Measurements from ENCODE around the gene ATP8A2.
"Not testable (repeated sequence)": the region's sequence is repeated elsewhere in the genome, so short reads cannot be mapped to it uniquely, and the experiment has no call there.

Gene ATP8A2

DNA sequence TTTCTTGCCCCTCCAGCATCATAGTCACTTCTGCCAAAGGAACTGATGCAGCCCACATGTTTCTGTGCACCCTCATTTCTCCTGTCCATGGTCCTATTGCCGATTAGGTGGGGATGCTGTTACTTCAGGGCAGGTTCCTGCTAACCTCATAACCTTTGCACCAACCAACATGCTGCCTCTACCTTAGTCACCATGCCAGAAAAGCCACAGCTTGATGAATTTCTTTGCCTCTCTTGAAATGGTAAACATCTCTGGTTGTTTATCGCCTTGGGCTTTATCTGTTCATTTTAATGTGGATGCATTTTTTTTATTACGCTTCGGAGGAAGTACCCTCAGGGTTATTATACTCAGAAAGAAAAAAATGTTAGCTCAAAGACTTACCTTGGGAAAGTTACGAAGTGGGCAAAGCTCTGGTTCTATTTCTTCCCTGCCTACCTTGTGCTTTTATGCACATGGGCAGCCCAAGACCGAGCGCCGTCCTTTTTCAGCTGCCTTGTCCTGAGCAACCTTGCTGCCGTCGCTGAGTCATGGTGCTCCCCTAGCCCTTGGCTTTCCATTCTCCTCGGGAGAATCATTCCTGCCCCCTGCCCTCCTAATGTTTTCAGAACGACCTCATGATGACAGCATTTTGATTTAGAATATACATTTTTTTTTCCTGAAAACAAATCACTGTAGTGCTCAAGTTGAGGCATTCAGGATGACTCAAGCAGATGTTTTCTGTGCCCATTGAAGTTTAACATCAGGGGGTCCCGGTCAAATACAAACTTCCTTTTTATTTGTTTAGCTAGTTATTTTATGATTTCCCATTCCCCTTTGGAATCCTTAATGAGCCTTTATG lies 400.1 kb downstream of the ATP8A2 start:
- DNase-seq, result peak; percentile 86

DNA sequence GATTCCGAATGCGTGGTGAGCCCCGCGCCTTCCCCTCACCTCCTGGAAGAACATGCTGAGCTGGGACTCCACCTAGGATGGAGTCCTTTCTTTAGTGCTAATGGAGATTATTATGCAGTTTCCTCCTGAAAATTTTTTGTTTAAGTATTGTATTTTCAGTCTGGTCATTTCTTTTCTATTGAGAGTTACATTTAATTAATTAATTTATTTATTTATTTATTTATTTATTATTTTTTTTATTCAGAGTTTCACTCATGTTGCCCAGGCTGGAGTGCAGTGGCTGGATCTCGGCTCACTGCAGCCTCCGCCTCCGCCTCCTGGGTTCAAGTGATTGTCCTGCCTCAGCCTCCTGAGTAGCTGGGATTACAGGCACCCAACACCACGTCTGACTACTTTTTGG lies 400.8 kb downstream of the ATP8A2 start:
- DNase-seq, result not testable (repeated sequence)

DNA sequence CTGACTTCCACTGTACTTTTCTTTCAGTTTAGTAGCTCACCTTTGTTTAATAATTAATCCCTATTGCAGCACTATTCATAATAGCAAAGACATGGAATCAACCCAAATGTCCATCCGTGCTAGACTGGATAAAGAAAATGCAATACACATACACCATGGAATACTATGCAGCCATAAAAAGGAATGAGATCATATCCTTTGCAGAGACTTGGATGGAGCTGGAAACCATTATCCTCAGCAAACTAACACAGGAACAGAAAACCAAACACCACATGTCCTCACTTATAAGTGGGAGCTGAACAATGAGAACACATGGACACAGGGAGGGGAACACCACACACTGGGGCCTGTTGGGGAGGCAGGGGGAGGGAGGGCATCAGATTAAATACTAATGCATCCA lies 402.3 kb downstream of the ATP8A2 start:
- not testable (repeated sequence) for DNase-seq

DNA sequence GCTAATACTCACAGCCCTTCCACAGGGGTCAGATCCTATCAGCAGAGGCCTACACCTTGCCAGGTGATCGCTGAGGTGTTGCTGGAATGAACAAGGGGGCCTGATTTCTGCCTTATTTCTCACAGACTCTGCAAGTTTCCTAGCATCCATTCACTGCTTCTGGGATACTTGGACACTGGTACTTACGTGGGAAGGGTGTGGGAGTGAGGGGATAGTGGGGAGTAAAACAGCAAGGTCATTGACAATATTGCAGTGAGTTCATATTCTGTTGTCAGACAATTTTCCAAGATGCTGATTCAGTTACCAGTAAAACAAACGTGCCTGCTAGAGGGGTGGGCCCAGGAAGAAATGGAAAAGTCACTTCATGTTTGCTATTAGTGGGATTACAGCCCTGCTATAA lies 403.5 kb downstream of the ATP8A2 start:
- DNase-seq, result peak; percentile 11

DNA sequence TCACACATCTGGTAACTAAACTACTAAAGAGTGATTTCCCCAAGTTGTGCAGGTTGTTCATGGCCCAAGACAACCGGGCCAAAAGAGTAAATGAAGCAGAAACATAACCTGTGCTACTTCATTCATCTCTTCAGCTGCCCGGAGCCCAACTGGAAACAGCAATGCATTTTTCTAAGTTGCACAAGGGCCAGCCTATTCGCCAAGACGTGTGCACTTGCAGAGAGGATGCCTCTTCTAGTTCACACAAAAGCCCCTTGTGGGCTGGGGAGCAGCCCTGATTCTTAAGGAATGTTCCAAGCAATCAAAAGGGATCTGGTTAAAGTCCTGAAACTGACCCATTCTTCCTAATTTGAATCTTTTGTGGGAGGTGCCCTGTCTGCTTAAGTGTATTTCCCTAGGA lies 404.2 kb downstream of the ATP8A2 start:
- DNase-seq, result no peak

DNA sequence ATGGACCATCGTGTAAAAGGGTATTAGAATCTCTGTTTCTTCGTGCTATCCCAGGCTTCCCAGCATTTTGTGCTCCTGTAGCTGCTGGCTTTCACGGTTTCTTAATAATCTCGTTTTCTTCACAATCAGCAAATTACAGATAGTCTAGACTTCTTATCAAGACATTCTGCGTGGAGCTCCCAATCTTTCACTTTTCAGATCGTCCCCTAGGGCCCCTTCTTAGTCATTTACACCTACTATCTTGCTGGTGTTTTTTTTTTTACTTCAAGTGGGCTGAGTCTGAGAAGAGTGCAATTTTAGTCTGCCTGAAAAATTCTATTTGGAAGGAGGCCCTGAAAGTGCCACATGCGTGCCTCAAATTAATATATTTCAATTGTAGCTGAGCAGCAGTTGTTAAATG lies 404.9 kb downstream of the ATP8A2 start:
- no peak for DNase-seq

DNA sequence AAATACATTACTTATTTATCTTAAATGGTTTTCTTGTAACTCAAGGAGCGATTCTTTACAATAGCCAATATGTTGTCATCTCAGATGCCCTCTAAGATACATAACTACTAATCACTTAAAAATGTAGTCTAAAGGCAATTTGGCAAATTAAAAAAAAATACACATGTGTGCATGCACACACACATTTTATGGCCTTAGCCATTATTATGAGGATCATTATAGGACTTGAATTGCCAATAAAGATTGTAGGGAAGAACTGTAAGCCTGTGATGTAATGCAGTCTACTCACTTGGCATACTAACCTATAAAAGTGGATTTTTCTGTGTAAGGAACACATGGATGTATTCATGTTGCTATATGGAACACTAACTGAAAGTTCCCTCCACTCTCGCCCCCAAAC lies 405.7 kb downstream of the ATP8A2 start:
- no peak for DNase-seq

DNA sequence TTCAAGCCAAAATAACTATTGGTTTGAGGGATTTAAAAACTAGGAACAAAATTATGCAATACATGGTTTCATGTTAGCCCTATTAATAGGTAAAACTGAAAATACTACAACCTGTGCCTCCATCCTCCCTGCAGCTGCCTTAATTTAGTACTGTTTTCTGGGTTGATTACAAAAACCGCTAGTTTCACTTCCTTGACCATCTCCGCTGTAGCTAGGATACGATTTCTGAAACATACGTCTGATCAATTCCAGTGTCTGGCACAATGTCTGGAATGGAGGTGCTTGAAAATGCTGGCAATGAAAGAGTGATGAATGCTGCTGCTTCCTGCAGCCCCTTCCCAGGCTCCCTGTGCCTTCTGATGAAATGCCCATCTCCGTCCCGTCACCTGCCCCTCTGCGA lies 406.6 kb downstream of the ATP8A2 start:
- no peak for DNase-seq

DNA sequence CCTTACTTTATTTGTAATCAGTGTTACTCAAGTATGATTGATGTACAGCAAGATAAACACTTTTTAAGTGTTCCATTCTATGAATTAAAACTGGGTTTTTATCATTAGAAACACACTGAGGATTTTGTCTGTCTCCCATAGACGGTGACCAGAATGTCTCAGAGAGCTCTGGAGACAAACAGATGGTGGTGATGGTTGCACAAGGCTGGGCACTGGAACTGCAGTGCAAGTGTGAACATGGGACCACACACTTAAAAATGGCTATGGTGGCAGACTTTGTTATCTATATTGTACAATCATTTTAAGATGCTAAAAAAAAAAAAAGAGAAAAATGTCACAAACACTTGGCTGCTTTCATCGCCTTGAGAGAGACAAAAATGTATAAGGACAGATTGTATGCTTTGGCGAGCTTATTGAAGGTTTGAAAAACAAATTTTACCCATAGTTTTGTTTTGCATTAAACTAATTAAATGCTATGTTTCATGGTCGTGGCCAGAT lies 407.1 kb downstream of the ATP8A2 start:
- no peak for DNase-seq

DNA sequence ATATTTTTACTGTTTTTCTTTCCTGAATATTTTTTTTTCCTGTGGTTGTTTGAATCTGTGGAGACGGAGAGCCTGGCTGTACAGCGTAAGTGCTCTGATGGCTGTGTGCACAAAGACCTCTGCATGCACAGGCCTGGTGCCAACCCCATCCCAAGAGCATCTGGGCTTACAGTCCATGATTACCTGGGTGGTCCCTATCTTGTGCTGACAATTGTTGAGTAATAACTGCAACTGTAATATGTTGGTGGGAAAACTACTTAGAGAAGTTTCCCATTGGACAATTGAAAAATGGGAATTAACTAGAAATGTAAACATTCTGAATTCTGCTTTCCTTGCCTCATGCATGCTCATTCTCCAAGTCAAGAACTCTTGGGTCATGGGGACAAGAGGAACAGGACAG lies 411.3 kb downstream of the ATP8A2 start:
- no peak for DNase-seq

DNA sequence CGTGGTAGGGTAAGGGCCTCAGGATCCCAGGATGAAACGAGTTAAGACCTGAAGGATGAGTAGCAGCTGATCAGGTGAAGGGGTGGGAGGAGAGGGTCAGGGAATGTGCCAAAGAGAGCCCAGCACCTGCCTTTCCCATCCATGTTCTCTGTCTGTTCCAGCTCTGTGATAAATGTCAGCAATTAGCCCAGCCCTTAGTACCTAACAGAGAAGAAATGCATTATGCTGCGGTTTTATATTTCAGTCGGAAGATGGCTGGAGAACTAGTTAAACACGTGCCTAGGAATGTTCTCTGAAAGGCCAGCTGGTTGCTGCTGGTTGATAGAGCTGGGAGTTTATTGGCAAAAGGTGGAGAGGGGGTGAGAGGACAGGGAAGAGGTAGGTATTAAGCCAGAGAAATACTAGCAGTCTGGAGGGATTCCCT lies 411.8 kb downstream of the ATP8A2 start:
- no peak for DNase-seq

DNA sequence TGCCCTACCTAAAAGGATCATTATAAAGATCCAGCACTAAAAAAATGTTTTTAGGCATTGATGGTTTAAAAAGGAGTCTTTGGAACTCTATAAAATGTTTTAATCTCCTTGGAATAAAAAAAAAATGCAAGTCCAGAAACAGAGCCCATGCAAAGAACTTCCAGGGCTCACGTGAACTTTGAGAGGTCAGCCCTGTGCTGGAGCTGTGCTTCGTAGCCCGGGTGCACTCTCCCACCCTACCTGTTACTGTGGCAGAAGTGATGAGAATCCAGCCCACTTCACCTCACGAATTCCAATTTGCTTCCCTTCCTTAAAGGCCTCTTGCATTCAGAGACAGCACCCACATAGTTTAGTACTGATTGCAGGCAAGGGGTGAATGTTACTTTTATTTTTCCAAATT lies 412.3 kb downstream of the ATP8A2 start:
- no peak for DNase-seq

DNA sequence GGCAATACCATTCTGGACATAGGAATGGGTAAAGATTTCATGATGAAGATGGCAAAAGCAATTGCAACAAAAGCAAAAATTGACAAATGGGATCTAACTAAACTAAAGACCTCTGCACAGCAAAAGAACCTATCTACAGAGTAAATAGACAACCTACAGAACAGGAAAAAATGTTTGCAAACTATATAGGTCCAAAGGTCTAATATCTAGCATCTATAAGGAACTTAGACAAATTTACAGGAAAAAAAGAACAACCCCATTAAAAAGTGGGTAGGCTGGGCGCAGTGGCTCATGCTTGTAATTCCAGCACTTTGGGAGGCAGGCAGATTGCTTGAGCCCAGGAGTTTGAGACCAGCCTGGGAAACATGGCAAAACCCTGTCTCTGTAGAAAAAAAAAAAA lies 418.4 kb downstream of the ATP8A2 start:
- DNase-seq, result not testable (repeated sequence)

DNA sequence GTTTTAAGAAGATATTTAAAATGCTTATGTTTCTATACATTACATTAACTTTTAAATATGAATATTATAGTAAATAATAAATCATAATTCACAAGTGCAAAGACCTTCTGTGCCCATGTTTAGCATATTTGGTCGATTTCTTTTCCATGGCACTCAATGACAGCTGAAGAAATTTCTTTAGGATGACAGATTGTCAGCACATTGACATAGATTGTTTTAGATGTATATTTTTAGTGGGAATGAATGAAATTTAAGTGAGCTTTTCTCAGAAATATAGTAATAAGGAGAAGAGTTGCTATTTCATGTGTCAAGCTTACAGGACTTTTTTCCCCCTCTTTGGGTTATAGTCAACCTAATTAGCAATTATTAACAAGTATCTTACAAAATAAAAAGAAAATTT lies 423.5 kb downstream of the ATP8A2 start:
- DNase-seq, result no peak

DNA sequence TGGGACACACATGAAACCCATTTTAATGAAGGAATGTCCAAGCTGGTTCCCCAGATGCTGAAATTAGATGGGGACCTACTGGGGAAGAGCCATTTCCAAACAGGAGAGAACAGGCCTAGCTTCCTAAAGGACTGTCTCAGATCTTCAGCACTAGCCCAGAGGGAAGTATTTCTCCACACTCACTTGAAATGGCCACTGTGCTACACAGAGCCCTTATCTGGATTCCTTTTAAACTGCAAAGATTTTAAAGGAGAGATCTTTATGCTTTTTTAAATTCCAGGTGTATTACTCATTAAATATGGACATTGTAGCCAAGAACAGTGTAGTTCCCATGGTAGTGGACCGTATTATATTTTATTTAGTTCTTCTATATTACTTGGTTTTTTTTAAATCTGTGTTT lies 424.7 kb downstream of the ATP8A2 start:
- DNase-seq, result peak; percentile 15

DNA sequence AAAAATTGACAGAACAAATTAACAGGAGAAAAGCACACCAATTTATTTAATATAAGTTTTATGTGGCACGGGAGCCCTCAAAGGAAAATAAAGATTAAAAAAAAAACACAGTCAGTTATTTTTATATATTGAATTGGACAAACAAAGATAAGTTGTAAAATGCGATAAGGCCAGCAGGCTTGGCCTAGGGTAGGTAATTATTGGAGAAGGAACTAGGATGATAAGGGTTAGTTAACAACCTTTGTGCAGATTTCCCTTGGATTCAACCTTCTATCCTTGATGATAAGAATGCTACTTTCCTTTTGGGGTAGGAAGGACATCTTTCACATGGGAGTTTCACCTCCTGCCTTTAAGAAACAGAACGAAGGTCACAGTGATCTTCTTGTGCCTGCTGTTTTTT lies 427.2 kb downstream of the ATP8A2 start:
- DNase-seq, result no peak

DNA sequence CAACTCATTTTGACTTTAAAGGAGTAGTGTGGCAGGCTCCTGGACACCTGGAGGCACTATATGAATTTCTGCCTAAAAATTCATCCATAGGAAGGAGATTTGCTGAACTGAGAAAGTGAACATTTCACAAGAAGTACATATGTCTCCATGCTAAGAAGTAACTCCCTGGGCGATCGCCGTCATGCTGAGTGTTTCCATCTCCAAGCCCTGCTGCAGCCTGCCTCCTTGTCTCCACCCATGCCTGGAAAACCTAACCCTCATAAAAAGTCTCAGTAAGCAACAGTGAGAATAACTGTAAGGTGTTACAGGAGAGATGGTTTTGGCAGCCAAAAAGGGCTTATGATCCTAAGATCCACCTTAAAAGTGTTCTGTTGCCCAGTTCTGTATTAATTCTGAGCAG lies 428.7 kb downstream of the ATP8A2 start:
- no peak for DNase-seq

DNA sequence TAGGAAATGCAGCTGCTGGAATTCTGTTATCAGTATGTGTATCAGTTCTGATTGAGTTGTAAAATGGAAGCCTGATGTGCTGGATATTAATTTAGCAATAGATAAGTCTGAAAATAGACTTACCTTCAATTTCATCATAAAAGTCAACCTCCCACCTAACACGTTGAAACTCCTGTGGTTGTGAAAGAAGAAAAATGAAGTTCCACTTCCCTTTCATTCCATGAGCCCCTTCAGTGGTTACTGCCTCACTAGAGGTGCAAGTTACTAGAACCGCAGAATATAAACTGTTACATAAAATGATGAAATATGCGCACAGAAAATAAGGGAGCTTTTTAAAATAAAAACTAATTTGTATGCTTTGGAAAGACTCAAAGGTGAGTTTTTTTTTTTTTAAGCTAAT lies 430.8 kb downstream of the ATP8A2 start:
- no peak for DNase-seq

DNA sequence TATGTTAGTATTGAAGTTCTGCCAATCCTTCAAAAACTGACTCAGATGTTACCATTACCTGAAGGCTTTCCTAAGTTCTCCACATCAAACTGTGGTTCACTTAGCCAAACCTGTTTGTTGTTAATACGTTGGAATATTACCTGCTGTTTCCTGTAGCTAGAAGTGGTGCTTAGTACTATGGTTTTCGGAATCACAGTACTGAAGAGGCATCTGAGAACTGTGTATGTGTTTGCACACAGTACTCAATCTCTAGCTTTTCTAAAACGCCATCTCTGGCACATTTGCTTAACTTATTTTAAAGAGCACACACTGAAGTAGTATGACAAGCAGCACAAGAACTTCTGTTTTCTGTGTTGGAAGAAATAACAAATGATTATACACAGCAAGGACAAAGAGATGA lies 431.9 kb downstream of the ATP8A2 start:
- DNase-seq, result no peak

DNA sequence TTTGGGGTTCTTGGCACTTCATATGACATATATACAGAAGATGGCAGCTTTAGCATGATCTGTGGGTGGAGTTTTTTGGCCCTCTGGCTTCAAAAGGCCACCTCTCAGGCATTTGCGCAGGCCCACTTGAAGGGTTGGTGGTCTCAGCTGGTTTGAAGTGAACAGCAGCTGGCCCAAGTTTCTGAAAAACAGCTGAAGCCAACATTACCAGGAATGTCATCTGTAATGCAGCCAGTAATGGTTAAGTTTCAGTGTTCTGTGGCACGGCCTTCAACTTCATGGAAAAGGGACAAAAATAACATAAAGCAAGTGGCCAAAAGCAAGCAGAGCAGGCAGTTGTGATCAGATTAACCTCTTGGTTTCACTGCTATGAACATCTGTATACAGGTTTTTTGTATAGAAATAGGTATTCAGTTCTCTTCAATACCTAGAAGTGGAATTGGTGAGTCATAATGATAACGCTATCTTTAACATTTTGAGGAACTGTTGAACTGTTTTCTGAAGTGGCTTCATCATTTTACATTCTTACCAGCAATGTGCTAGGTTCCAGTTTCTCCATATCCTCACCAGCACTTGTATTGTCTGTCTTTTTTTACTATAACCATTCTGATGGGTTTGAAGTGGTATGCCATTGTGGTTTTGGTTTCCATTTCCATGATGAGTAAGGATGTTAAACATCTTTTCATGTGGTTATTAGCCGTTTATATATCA lies 434.6 kb downstream of the ATP8A2 start:
- peak; percentile 54 for DNase-seq

DNA sequence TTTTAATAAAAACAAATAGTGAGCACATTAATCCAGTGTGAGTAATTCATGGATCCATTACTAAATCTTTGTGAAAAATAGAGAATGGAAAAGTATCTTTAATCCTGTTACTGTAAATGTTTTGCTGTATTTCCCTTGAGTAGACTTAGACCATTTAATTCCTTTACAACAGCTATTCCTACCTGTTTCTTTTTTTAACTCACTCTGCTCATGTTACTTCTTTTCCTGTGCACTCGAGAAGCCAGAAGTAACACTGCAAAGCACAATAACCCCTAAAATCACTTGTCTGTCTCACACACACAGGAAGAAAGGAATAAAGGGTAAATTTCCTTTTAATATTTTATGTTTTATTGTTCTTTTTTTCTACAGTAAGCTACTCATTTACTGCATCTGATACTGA lies 435.8 kb downstream of the ATP8A2 start:
- DNase-seq, result no peak

DNA sequence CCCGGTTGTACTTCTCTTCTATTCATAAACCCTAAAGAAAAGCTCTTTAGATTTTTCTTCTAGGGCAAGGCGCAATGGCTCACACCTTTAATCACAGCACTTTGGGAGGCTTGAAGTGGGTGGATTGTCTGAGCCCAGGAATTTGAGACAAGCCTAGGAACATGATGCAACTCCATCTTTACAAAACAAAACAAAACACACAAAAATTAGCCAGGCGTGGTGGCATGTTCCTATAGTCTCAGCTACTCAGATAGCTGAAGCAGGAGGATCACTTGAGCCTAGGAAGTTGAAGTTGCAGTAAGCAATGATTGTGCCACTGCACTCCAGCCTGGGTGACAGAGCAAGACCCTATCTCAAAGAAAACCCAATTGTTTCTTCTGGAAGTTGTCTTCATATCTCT lies 439.7 kb downstream of the ATP8A2 start:
- no peak for DNase-seq

DNA sequence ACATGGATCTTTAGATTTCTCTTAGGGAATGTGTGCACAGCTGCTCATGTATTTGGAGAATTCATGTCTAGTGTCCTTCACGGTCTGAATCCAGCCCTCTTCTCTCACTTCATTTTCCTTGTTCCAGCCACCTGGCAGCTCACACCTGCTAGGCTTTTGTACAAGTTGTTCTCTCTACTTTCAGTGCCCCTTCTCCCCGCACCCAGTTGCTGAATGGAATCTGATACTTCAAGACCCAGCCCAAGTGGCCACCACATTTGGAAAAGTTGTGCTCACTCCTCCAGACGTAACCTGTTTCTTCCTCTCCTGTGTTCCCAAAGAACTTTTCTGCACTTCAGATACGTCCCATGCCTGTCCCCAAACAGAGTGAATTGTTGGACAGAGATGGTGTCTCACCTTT lies 444.5 kb downstream of the ATP8A2 start:
- no peak for DNase-seq
